ENCODE measurements around the gene INSYN1.
"Not testable (repeated sequence)": the region's sequence is repeated elsewhere in the genome, so short reads cannot be mapped to it uniquely, and the experiment has no call there.

The INSYN1 gene

DNA sequence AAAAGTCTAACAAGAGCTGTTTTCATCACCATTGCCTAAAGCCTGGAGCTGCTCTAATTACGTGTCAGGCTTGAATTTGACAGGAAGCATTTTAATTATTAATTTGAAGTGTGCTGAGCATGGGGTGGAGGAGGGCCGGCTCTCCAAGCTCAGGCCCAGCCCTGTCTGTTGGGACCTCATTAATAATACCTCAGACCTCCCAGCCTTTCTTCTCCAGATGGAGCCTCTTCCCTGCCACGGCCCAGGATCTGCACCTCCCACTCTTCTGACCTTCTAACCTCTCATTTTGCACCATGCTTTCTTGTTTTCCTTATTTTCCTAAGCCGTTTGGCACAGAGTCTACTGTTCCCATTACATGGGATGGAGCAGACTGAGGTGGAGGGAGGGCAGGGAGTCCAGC lies 30.0 kb downstream of the INSYN1 start:
- DNase-seq = no peak
- TF ChIP-seq GATA1 (IDR thresholded peaks at IDR 0.05; ENCODE audit: low read depth, low read length) = no peak
- TF ChIP-seq POLR2A (IDR thresholded peaks at IDR 0.05; ENCODE audit: low read length) = no peak

DNA sequence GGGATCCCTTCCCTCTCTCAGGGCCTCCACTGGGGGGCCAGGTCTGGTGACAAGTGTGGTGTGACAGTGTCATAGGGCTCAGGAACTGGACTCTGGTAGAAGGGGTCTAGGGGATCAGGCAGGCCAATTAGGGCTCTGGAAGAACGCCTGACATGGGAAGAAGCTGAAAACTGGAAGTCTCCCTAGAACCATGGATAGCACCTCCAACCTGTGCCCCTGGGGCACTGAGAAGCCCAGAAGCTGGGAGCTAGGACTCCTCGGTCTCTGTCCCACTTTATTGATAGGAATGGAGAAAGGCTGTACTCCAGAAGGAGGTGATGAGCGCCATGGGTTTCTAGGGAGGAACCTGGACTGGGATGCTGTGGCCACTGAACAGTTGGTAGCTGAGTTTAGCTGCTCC lies 30.7 kb downstream of the INSYN1 start:
- DNase-seq = no peak
- no peak for TF ChIP-seq GATA1 (IDR thresholded peaks at IDR 0.05; ENCODE audit: low read depth, low read length)
- no peak for TF ChIP-seq POLR2A (IDR thresholded peaks at IDR 0.05; ENCODE audit: low read length)

DNA sequence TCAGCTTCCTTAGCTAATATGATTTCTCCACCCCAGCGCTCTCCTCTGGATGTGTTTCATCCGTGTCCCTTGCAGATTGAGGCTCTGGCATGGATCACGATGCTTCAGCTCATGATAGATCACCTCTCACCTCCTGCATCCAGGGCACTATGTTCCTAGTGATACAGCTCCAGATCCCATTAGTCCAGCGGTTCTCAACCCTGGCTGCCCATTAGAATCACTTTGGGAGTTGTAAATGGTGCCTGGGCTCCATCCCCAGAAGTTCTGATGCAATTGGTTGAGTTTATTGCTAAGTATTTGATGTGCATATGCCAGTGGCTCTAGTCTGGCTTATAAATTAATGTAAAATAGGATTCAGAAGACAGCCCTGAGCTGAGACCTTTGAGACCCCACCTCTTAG lies 34.5 kb downstream of the INSYN1 start:
- no peak for TF ChIP-seq GATA1 (IDR thresholded peaks at IDR 0.05; ENCODE audit: low read depth, low read length)
- no peak for TF ChIP-seq POLR2A (IDR thresholded peaks at IDR 0.05; ENCODE audit: low read length)
- no peak for DNase-seq

DNA sequence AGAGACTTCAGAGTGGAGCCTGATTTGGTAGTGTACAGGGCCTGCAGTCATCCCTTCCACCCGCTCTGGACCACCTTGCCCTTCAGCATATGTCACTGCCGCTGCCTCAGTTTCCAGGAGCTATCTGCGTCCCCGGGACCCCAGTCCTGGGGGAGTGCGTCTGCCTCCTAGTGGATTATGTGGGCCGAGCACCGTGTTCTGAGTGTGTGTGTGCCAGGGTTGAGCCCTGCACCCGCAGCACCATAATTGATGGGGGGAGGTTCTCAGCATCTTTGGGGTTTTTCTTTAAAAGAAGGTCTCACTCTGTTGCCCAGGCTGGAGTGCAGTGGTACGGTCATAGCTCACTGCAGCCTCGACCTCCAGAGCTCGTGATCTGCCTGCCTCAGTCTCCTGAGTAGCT lies 35.3 kb downstream of the INSYN1 start:
- no peak for DNase-seq
- TF ChIP-seq POLR2A (IDR thresholded peaks at IDR 0.05; ENCODE audit: low read length) (no peak), GATA1 (IDR thresholded peaks at IDR 0.05; ENCODE audit: low read depth, low read length) (no peak)

DNA sequence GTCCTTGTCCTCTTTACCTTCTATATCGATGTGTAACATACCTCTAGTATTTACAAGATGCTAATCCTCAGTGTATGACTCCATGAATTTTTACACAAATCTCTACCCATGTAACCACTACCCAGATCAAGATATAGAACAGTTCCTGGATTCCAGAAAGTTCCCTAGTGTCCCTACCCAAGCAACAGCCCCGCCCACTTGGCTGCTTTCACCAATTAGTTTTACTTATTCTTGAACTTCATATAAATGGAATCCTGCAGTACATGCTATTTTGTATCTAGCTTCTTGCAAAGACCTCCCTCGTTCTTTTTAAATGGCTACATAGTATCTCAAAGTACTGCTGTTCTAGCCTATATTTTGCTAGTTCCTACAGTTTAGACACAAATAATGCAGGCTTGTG lies 35.9 kb downstream of the INSYN1 start:
- no peak for TF ChIP-seq GATA1 (IDR thresholded peaks at IDR 0.05; ENCODE audit: low read depth, low read length)
- no peak for TF ChIP-seq POLR2A (IDR thresholded peaks at IDR 0.05; ENCODE audit: low read length)
- no peak for DNase-seq

GRCh38 chr15:73716417-73716816 lies 36.7 kb downstream of the INSYN1 start:
- TF ChIP-seq POLR2A (IDR thresholded peaks at IDR 0.05; ENCODE audit: low read length) (no peak), GATA1 (IDR thresholded peaks at IDR 0.05; ENCODE audit: low read depth, low read length) (no peak)
- no peak for DNase-seq

DNA sequence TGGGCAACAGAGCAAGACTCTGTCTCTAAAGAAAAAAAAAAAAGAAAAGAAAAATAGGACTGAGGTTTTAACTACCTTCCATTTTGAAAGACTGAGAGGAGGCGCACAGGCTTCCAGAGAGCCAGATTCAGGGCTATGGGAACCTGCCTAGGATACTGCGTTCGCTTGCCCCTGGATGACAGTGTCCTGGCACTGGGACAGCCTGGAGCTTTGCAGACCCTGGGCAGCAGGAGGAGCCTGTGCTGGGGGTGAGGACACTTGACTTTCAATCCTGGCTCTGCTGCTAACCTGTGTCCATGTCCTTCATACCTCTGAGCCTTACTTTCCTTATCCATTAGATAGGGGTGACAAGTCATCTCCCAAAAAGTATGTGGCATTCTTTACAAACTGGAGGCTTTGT lies 37.7 kb downstream of the INSYN1 start:
- TF ChIP-seq GATA1 (IDR thresholded peaks at IDR 0.05; ENCODE audit: low read depth, low read length) (no peak), POLR2A (IDR thresholded peaks at IDR 0.05; ENCODE audit: low read length) (no peak)

DNA sequence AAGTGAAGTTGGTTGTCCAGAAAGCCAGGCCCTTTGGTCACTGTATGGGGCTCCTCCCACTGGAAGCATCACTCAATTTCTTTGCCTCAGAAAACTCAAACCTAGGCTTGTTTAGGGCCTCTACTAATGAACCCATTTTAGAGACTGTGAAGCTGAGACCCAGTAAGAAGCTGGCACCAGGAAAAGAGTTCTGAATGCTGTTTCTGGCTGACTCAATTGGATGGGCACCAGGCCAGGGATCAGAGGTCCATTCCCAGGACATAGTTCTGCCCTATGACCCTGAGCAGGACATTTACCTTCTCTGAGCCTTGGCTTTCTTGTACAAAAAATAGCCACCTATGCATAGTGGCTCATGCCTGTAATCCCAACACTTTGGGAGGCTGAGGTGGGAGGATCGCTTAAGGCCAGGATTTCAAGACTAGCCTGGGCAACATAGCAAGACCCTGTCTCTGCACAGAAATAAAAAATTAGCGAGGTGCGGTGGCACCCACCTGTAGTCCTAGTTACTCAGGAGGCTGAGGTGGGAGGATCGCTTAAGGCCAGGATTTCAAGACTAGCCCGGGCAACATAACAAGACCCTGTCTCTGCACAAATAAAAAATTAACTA lies 38.4 kb downstream of the INSYN1 start:
- no peak for DNase-seq
- TF ChIP-seq GATA1 (IDR thresholded peaks at IDR 0.05; ENCODE audit: low read depth, low read length) (no peak), POLR2A (IDR thresholded peaks at IDR 0.05; ENCODE audit: low read length) (no peak)

More for the DNA sequence above, 37.7 kb downstream of the INSYN1 start:
- no peak for DNase-seq

DNA sequence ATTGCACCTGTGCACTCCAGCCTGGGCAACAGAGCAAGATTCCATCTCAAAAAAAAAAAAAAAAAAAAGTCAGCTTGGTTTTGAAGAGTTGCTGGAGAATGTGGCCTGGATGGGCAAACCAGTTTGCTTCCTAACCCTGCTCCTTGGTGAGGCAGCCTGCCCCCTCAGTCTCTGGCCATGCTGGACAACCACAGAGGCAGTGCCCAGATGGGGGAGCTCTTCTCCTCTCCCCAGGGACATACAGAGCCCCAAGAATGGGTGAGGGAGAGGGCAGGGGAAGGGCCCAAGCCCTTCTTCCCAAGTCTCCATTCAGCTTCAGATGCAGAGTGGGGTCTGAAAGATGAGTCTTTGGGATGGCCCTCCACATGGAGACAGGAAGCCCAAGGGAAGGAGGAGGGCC lies 41.0 kb downstream of the INSYN1 start:
- TF ChIP-seq POLR2A (IDR thresholded peaks at IDR 0.05; ENCODE audit: low read length) (no peak), GATA1 (IDR thresholded peaks at IDR 0.05; ENCODE audit: low read depth, low read length) (no peak)
- no peak for DNase-seq

- DNase-seq = no peak
- no peak for TF ChIP-seq GATA1 (IDR thresholded peaks at IDR 0.05; ENCODE audit: low read depth, low read length)
- TF ChIP-seq POLR2A (IDR thresholded peaks at IDR 0.05; ENCODE audit: low read length) = no peak
Measured at GRCh38 chr15:73711526-73711925, 41.6 kb downstream of the INSYN1 start.

DNA sequence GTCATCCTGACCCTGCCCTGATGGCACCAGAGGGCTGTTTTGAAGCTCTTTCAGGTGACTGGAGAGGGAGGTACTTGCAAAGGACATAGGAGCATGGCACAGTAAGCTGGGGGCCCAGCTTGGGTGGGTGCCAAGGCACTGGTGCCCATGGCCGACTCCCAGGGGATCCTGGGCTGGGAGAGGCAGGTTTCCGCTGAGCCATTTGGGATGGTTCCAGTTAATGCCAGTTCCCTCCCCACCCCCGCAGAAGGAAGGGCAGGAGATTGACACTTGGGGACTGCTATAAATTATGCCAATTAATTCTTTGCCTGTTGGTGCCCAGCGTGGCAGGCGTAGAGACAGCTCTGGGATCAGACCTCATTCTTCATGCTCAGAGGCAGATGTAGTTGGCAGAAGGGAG lies 42.8 kb downstream of the INSYN1 start:
- TF ChIP-seq POLR2A (IDR thresholded peaks at IDR 0.05; ENCODE audit: low read length) (no peak), GATA1 (IDR thresholded peaks at IDR 0.05; ENCODE audit: low read depth, low read length) (no peak)
- DNase-seq = no peak

- TF ChIP-seq GATA1 (IDR thresholded peaks at IDR 0.05; ENCODE audit: low read depth, low read length) (no peak), POLR2A (IDR thresholded peaks at IDR 0.05; ENCODE audit: low read length) (no peak)
- no peak for DNase-seq
Measured at GRCh38 chr15:73709686-73710085, 43.5 kb downstream of the INSYN1 start.

DNA sequence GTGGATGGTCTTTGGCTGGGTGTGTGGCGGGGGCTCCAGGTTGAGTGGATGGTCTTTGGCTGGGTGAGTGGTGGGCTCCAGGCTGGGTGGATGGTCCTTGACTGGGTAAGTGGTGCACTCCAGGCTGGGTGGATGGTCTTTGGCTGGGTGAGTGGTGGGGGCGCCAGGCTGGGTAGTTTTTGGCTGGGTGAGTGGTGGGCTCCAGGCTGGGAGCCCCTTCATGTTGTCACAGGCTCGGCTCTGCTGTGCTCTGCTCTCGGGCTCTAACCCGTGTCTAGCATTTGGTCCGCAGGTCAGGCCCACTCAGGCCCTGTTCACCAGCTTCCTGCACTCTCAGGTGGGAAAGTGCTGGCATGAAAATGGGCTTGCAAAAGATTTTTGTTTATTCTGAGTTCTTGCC lies 43.9 kb downstream of the INSYN1 start:
- no peak for DNase-seq

DNA sequence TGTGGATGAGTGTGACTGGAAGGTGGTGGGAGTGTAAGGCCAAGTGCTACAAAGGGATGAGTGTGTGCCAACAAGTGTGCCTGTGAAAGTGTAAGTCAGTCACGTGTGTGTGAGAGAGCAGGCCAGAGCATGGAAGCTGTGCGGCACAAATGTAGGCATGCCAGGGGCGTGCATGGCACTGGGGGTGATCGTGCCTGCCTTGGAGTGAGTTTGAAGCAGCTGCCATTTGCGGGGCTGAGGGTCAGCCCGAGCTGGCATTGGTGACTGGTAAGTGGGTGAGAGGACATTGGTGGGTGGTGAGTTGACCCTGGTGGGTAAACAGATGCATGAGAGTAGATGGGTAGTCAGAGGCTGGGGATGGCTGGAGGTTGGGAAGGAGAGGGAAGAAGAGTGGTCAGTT lies 44.5 kb downstream of the INSYN1 start:
- TF ChIP-seq POLR2A (IDR thresholded peaks at IDR 0.05; ENCODE audit: low read length) = no peak
- TF ChIP-seq GATA1 (IDR thresholded peaks at IDR 0.05; ENCODE audit: low read depth, low read length) = no peak
- DNase-seq = no peak

More for the DNA sequence above, 43.9 kb downstream of the INSYN1 start:
- TF ChIP-seq POLR2A (IDR thresholded peaks at IDR 0.05; ENCODE audit: low read length) (no peak), GATA1 (IDR thresholded peaks at IDR 0.05; ENCODE audit: low read depth, low read length) (no peak)

DNA sequence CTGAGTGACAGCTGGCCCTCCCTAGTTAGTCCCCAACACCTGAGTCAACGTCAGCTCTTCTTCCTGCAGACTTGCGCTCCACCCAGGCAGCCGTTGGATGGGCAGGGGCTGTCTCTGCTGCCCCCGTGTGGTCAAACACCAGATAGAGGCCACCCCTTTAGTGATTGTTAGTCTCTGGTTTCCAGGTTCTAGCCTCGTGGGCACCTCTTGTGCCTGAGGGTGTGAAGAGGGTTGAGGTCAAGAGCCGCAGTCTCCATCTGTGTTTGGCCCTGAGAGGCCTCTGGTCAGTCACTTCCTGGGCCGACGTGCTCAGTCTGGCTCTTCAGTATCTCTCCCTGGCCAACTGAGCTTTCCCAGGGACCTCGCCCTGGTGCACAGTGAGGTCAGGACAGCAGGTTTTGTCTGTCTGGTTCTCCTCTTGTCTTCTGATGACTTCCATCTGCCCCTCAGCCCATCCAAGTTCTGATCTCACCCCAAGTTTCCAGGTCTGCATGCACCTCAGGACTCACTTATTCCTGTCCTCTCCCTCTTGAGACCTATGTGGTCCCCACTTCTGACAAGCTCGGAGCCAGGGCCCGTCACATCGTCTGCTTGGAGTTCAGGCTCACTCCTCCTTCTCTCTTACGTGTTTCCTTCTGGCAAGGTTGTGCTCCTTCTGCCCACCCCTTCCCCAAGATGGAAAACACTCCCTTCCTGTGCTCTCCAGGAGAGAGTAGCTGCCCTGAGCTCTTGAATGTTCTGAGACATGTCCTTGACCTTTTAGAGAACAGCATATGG lies 48.1 kb downstream of the INSYN1 start:
- TF ChIP-seq POLR2A (IDR thresholded peaks at IDR 0.05; ENCODE audit: low read length) (no peak), GATA1 (IDR thresholded peaks at IDR 0.05; ENCODE audit: low read depth, low read length) (no peak)
- peak; percentile 40 to 70 for DNase-seq

DNA sequence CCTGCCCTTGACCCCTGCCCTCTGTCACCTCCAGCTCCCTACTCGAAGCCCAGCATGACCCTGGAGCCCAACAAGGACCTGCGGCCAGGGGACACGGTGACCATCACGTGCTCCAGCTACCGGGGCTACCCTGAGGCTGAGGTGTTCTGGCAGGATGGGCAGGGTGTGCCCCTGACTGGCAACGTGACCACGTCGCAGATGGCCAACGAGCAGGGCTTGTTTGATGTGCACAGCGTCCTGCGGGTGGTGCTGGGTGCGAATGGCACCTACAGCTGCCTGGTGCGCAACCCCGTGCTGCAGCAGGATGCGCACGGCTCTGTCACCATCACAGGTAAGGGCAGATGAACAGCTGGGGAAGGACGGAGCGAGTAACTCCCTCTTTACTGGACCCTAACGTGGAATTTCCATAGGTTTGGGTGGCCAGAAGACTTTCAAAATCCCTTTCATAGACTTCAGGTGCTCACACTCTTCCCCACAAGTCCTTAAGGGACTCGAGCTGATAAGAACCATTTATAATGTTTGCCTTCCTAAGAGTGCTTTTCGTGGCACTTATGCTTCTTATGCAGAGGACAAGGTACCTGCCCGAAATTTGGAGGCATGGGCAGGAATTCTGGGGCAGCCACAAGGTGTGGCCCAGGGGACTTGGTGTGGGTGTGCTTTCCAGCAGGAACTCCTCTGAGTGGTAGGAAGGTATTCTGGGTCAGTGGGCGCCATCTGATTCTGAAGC lies 48.8 kb downstream of the INSYN1 start:
- DNase-seq = not testable (repeated sequence)

- DNase-seq = not testable (repeated sequence)
Measured at GRCh38 chr15:73703601-73704000, 49.5 kb downstream of the INSYN1 start.

DNA sequence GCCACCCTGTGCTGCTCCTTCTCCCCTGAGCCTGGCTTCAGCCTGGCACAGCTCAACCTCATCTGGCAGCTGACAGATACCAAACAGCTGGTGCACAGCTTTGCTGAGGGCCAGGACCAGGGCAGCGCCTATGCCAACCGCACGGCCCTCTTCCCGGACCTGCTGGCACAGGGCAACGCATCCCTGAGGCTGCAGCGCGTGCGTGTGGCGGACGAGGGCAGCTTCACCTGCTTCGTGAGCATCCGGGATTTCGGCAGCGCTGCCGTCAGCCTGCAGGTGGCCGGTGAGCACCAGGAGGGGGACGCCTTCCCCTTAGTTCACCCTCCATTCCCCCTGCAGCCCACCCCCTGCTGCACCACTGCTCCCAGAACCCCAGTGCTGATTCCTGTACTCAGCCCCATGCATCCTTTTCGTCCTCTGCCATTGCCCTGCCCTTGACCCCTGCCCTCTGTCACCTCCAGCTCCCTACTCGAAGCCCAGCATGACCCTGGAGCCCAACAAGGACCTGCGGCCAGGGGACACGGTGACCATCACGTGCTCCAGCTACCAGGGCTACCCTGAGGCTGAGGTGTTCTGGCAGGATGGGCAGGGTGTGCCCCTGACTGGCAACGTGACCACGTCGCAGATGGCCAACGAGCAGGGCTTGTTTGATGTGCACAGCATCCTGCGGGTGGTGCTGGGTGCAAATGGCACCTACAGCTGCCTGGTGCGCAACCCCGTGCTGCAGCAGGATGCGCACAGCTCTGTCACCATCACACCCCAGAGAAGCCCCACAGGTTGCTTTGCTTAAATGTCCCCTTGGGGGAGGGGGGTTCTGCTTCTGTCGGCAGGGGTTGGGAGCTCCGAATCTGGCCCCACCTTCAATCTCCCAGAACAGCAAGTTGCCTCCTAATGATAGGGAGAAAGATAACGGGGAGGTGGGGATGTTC lies 50.6 kb downstream of the INSYN1 start:
- not testable (repeated sequence) for DNase-seq
